Tibial nerve (tissue), 4 donors: Measurements from ENCODE around the gene TFPI2. TPM values are rescaled to one million over a fixed set of nuclear protein-coding genes. Genes with fewer than 3 reads are reported as not detected.
A peak's percentile ranks its signal among the peaks of the same experiment; 100 is the strongest.

ENCODE experiments used
- DNase-seq, 2 donors: peaks; one replicate each; pipeline ENCODE4 v3.0.0-alpha.2; 2019; ENCODE audit warnings: low spot score in 2 of 2
- H3K27ac ChIP-seq, 4 donors: fragments of 200-600 bp; sonication (generic) in 3 of 4; one replicate each; pipeline ENCODE4 v1.5.1; 2017 to 2019; ENCODE audit warnings: mild to moderate bottlenecking in 1 of 4
- H3K27me3 ChIP-seq, 2 donors: fragments of 200-600 bp; sonication (generic) in 1 of 2; one replicate each; pipeline versions ENCODE4 v1.5.1 to v1.6.0; 2017 to 2019
- H3K36me3 ChIP-seq, 3 donors: fragments of 200-600 bp; sonication (generic); one replicate each; pipeline ENCODE4 v1.5.1; 2018 to 2019
- H3K4me1 ChIP-seq, 4 donors: fragments of 200-600 bp; sonication (generic) in 3 of 4; one replicate each; pipeline ENCODE4 v1.5.1; 2017 to 2019
- H3K4me3 ChIP-seq, 4 donors: fragments of 200-600 bp; sonication (generic) in 3 of 4; one replicate each; pipeline ENCODE4 v1.5.1; 2017 to 2019; ENCODE audit warnings: mild to moderate bottlenecking in 1 of 4, moderate library complexity in 1 of 4
- H3K9me3 ChIP-seq, 4 donors: fragments of 200-600 bp; sonication (generic) in 3 of 4; one replicate each; pipeline ENCODE4 v1.5.1; 2017 to 2019
- EP300 ChIP-seq, 2 donors: sonication (generic); formaldehyde crosslinking; IDR thresholded peaks; one replicate each; pipeline ENCODE4 v1.6.1; 2017; ENCODE audit warnings: antibody characterized with exemption in 2 of 2, mild to moderate bottlenecking in 1 of 2
- POLR2A ChIP-seq, 2 donors: fragments of 450-650 bp; IDR thresholded peaks; one replicate each; pipeline ENCODE4 v1.6.1; 2017; ENCODE audit warnings: antibody characterized with exemption in 2 of 2, mild to moderate bottlenecking in 2 of 2, moderate library complexity in 2 of 2
- WGBS, 2 donors: methylation state at CpG; one replicate each; pipeline ENCODE4 v1.1.5; 2018; 5-methylcytosine and 5-hydroxymethylcytosine counted together
- total RNA-seq, 4 donors: library from RNA; depleted of rRNA; stranded (reverse); fragments of >200 nt; gene quantifications; one replicate each; pipeline ENCODE4 v1.1.0, GENCODE V29; 2016
- TF ChIP-seq, protein P1 (sequence below), 5 experiments: fragments of 200-600 bp in 3 of 5; fragments of 450-650 bp in 2 of 5; sonication (generic) in 3 of 5; IDR thresholded peaks; one replicate each; pipeline ENCODE4 v1.5.1; 2016 to 2019; ENCODE audit warnings: antibody characterized with exemption in 5 of 5, mild to moderate bottlenecking in 3 of 5, moderate library complexity in 2 of 5

The TFPI2 gene
- total RNA-seq, 4 donors from 2014 or later = 0.44 to 4.0 (median 1.8) TPM; not detected in 1

DNA sequence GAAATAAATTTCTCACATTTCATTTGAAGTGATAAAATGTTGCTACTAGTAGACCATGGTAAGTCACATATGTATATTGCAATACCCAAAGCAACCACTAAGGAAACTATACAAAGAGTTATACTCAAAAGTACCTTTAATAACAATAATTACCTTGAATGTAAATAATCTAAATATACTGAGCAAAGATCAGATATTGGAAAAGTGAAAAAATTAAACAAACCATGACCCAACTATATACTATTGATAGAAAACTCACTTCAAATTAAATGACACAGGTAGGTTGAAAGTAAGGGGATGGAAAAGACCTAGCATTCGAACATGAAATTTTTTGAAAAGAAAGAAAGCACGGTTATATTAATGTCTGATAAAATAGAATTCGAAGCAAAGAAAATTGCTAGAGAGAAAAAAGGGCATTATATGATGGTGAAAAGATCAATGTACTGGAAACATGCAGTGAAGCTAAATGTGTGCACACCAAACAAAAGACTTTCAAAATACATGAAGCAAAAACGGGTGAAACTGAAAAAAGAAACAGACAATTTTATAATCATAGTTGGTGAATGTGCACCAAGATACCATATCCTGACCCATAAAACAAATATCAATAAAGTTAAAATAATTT, 29.1 kb downstream of the TFPI2 start:
- H3K4me3 ChIP-seq = no peak overlapping the region
- no peaks in the 10 kb centered on the region for H3K4me1 ChIP-seq
- 88 to 90% methylated on average over 4 of the region's 4 CpGs for WGBS, 2 donors
- H3K36me3 ChIP-seq = no peaks in the 10 kb centered on the region
- TF ChIP-seq, protein P1, sequence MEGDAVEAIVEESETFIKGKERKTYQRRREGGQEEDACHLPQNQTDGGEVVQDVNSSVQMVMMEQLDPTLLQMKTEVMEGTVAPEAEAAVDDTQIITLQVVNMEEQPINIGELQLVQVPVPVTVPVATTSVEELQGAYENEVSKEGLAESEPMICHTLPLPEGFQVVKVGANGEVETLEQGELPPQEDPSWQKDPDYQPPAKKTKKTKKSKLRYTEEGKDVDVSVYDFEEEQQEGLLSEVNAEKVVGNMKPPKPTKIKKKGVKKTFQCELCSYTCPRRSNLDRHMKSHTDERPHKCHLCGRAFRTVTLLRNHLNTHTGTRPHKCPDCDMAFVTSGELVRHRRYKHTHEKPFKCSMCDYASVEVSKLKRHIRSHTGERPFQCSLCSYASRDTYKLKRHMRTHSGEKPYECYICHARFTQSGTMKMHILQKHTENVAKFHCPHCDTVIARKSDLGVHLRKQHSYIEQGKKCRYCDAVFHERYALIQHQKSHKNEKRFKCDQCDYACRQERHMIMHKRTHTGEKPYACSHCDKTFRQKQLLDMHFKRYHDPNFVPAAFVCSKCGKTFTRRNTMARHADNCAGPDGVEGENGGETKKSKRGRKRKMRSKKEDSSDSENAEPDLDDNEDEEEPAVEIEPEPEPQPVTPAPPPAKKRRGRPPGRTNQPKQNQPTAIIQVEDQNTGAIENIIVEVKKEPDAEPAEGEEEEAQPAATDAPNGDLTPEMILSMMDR (IDR thresholded peaks at IDR 0.05) = peak in 2 of 5 experiments; percentile 9 to 17
- TF ChIP-seq POLR2A (IDR thresholded peaks at IDR 0.05) = no peak
- DNase-seq = no peak
- H3K27ac ChIP-seq = no peak overlapping the region
- no peaks in the 10 kb centered on the region for H3K9me3 ChIP-seq
- no peaks in the 10 kb centered on the region for H3K27me3 ChIP-seq

DNA sequence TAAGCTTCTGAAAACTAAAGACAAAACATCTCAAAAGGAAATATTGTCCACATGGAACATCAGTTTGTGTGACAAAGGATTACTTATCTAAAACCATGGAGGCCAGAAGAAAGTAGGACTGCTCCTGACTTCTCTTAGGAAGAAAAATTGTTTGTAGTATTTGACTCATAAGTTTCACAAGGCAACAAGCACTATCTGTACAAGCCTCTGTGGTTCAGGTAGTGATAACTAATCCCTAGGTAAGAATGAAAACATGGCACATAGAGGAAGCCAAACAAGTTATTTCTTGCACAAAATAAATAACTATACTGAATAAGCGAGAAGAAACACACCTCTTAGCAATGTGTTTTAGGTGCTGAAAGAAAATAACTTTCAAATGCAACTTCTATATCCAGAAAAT, 30.3 kb downstream of the TFPI2 start:
- TF ChIP-seq POLR2A (IDR thresholded peaks at IDR 0.05) (no peak), EP300 (IDR thresholded peaks at IDR 0.05) (no peak)
- TF ChIP-seq, protein P1 (IDR thresholded peaks at IDR 0.05) = no peak
- H3K4me1 ChIP-seq = no peaks in the 10 kb centered on the region
- DNase-seq = no peak
- H3K36me3 ChIP-seq = no peaks in the 10 kb centered on the region
- H3K4me3 ChIP-seq = no peak overlapping the region
- no peak overlapping the region for H3K27ac ChIP-seq
- WGBS, 2 donors = 95 to 100% methylated on average over 1 of the region's 1 CpG
- H3K27me3 ChIP-seq = no peaks in the 10 kb centered on the region
- no peaks in the 10 kb centered on the region for H3K9me3 ChIP-seq

DNA sequence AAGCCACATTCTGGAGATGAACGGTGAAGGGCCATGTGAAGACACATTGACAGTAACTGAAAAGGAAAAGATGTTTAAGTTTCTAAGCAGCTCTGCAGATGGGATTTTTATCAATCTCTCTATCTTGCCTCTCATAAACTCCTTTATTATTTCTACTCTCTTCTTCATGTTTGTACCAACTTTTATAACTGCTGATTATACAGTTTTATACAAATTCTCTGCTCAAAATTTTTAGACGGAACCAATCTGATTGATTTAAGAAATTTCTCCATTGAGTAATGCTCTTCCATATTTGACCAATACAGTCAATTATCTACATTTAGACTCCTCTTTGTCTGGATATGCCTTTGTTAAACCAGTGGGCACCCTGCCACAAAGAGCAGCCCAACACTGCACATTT, 31.7 kb downstream of the TFPI2 start:
- no peaks in the 10 kb centered on the region for H3K36me3 ChIP-seq
- no peak overlapping the region for H3K27ac ChIP-seq
- H3K9me3 ChIP-seq = no peaks in the 10 kb centered on the region
- no peaks in the 10 kb centered on the region for H3K27me3 ChIP-seq
- TF ChIP-seq POLR2A (IDR thresholded peaks at IDR 0.05) (no peak), EP300 (IDR thresholded peaks at IDR 0.05) (no peak)
- TF ChIP-seq, protein P1 (IDR thresholded peaks at IDR 0.05) = no peak
- H3K4me1 ChIP-seq = no peaks in the 10 kb centered on the region
- no peak for DNase-seq
- no peak overlapping the region for H3K4me3 ChIP-seq
- WGBS, 2 donors = 88 to 95% methylated on average over 2 of the region's 2 CpGs

DNA sequence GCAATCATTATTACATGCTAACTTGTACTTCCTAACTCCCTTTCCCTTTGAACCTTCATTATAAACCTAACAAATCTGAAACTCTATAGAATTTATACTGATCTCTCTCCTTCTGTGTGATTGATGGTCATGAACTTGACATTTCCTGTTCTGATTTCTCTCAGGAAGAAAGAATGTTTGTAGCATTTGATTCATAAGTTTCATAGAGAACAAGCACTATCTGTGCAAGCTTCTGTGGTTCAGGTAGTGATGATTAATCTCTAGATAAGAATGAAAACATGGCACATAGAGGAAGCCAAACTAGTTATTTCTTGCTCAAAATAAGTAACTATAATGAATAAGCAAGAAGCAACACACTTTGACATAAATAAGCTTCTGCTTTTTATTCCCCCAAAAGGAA, 34.2 kb downstream of the TFPI2 start:
- no peak for DNase-seq
- Histone ChIP-seq H3K36me3 (no peaks in the 10 kb centered on the region), H3K27me3 (no peaks in the 10 kb centered on the region), H3K4me1 (no peaks in the 10 kb centered on the region), H3K9me3 (no peaks in the 10 kb centered on the region), H3K27ac (no peak overlapping the region), H3K4me3 (no peak overlapping the region)
- TF ChIP-seq EP300 (IDR thresholded peaks at IDR 0.05) (no peak), POLR2A (IDR thresholded peaks at IDR 0.05) (no peak)
- TF ChIP-seq, protein P1 (IDR thresholded peaks at IDR 0.05) = no peak

DNA sequence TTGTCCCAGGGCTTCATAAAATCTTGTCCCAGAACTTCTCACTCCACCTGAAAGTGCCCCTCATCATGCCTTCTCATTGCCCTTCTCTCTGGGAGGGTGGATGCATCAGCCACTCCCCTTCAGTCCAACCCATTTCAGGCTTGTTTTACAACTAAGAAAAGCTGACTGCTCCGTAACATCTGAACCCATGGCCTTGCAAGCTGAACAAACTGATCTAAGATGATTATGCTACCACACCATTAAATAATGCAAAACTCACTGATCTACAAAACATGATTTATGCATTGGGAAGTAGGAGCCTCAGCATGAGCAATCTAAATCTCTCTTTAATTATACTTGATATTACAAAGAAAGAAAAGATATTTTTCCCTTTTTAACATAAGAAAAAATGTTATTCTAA, 34.8 kb downstream of the TFPI2 start:
- Histone ChIP-seq H3K9me3 (no peaks in the 10 kb centered on the region), H3K27ac (no peak overlapping the region), H3K27me3 (no peaks in the 10 kb centered on the region), H3K36me3 (no peaks in the 10 kb centered on the region), H3K4me3 (no peak overlapping the region), H3K4me1 (no peaks in the 10 kb centered on the region)
- 44 to 90% methylated on average over 1 of the region's 1 CpG for WGBS, 2 donors
- no peak for DNase-seq
- TF ChIP-seq EP300 (IDR thresholded peaks at IDR 0.05) = no peak
- TF ChIP-seq POLR2A (IDR thresholded peaks at IDR 0.05) = no peak
- TF ChIP-seq, protein P1 (IDR thresholded peaks at IDR 0.05) = no peak
